ENCODE results near the gene ZNF423. TPM values are rescaled to one million over a fixed set of nuclear protein-coding genes. Genes with fewer than 3 reads are reported as not detected.
A peak's percentile ranks its signal among the peaks of the same experiment; 100 is the strongest.

The ZNF423 gene
- total and polyA plus RNA-seq, 7 donors = 2.3 to 30.7 (median 14.4) TPM

DNA sequence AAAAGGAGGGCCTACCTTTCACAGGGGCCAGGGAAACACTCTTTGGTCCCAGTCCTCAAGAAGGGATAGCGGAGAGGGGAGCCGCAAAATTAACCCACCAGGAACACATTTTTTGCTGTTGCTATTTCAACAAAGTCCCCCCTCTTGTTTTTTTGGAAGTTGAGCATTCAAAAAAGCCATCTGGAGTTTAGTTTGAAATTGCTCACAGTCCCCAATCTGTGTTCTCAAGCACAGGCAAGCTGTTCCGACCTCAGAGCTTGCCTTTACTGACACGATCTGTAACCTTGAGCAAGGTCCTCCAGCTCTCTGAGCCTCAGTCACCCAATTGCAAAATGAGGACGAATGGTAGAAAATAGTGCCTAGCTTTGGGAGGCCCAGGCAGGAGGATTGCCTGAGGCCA lies 131.1 kb downstream of the ZNF423 start:
- H3K36me3 ChIP-seq (ENCODE audit: insufficient read depth in 1 of 2, low read depth in 1 of 2) = peaks cover 0 to 8% of the 10 kb centered on the region in 2 donors
- H3K27me3 ChIP-seq (ENCODE audit: insufficient read depth in 3 of 3, low read length in 2 of 3) = no peaks in the 10 kb centered on the region
- no peaks in the 10 kb centered on the region for H3K9me3 ChIP-seq
- H3K4me3 ChIP-seq = no peak overlapping the region
- H3K27ac ChIP-seq = no peak overlapping the region
- peaks cover 5% of the 10 kb centered on the region for H3K4me1 ChIP-seq
- TF ChIP-seq CTCF (IDR thresholded peaks at IDR 0.05) = no peak
- ATAC-seq = no peak
- intact Hi-C loops (cut with DNase I) = no loop called here
- no peak for DNase-seq
- 94 to 96% (median 96%) methylated on average over 5 of the region's 5 CpGs for WGBS, 3 donors

- DNase-seq = no peak
- intact Hi-C loops (cut with DNase I) = no loop called here
- no peak overlapping the region for H3K4me3 ChIP-seq
- no peak for ATAC-seq
- H3K27me3 ChIP-seq (ENCODE audit: insufficient read depth in 3 of 3, low read length in 2 of 3) = no peaks in the 10 kb centered on the region
- H3K4me1 ChIP-seq = peaks cover 5% of the 10 kb centered on the region
- H3K36me3 ChIP-seq (ENCODE audit: insufficient read depth in 1 of 2, low read depth in 1 of 2) = no peaks in the 10 kb centered on the region
- H3K9me3 ChIP-seq = no peaks in the 10 kb centered on the region
- H3K27ac ChIP-seq = no peak overlapping the region
- WGBS, 3 donors = 38 to 71% (median 39%) methylated on average over 1 of the region's 1 CpG
- TF ChIP-seq CTCF (IDR thresholded peaks at IDR 0.05) = no peak
Observed at GRCh38 chr16:49723310-49723709, 132.6 kb downstream of the ZNF423 start.

- Histone ChIP-seq H3K36me3 (ENCODE audit: insufficient read depth in 1 of 2, low read depth in 1 of 2) (no peaks in the 10 kb centered on the region), H3K27me3 (ENCODE audit: insufficient read depth in 3 of 3, low read length in 2 of 3) (no peaks in the 10 kb centered on the region), H3K27ac (no peak overlapping the region), H3K4me1 (peaks cover 5% of the 10 kb centered on the region), H3K4me3 (no peak overlapping the region), H3K9me3 (no peaks in the 10 kb centered on the region)
- WGBS, 3 donors = 96 to 98% (median 96%) methylated on average over 3 of the region's 3 CpGs
- TF ChIP-seq CTCF (IDR thresholded peaks at IDR 0.05) = no peak
- no peak for ATAC-seq
- intact Hi-C loops (cut with DNase I) = no loop called here
- no peak for DNase-seq
Observed at GRCh38 chr16:49720225-49720624, 135.7 kb downstream of the ZNF423 start.

DNA sequence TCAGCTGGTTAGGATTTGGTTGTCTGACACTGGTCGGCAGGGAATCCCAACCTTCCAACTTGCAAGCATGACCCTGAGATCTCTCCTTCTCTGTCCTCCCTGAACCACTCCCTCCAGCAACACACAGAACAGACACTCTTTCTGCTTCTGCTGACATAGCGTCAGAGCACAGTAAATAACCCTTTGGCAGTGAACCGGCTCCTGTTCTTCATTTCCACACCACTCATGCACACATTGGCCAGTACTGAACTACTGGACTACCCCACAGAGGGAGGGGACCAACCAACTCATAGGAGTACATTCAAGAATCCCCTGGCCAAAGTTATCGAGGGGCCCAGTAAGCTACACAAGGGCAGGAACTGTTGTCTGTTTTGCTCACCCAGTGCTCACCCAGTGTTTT lies 138.2 kb downstream of the ZNF423 start:
- H3K27ac ChIP-seq = no peak overlapping the region
- H3K9me3 ChIP-seq = no peaks in the 10 kb centered on the region
- 56 to 78% (median 61%) methylated on average over 4 of the region's 4 CpGs for WGBS, 3 donors
- peak in 2 of 4 donors; percentile 65 to 68 for ATAC-seq
- intact Hi-C loops (cut with DNase I) = loop anchor here in 1 of 2 donors (10.0 kb wide), 1 partner anchor 57 kb away; no protein-coding TSS in a partner anchor
- no peak for DNase-seq
- no peaks in the 10 kb centered on the region for H3K27me3 ChIP-seq (ENCODE audit: insufficient read depth in 3 of 3, low read length in 2 of 3)
- no peak for TF ChIP-seq CTCF (IDR thresholded peaks at IDR 0.05)
- no peaks in the 10 kb centered on the region for H3K36me3 ChIP-seq (ENCODE audit: insufficient read depth in 1 of 2, low read depth in 1 of 2)
- no peak overlapping the region for H3K4me3 ChIP-seq
- H3K4me1 ChIP-seq = no peaks in the 10 kb centered on the region

- no peaks in the 10 kb centered on the region for H3K9me3 ChIP-seq
- no peak overlapping the region for H3K27ac ChIP-seq
- WGBS, 3 donors = 71 to 83% (median 74%) methylated on average over 12 of the region's 12 CpGs
- no peak for DNase-seq
- no peak for TF ChIP-seq CTCF (IDR thresholded peaks at IDR 0.05)
- no peak for ATAC-seq
- intact Hi-C loops (cut with DNase I) = loop anchor here in 1 of 2 donors (10.0 kb wide), 1 partner anchor 58 kb away; no protein-coding TSS in a partner anchor
- H3K4me1 ChIP-seq = no peaks in the 10 kb centered on the region
- no peaks in the 10 kb centered on the region for H3K27me3 ChIP-seq (ENCODE audit: insufficient read depth in 3 of 3, low read length in 2 of 3)
- H3K4me3 ChIP-seq = no peak overlapping the region
- H3K36me3 ChIP-seq (ENCODE audit: insufficient read depth in 1 of 2, low read depth in 1 of 2) = no peaks in the 10 kb centered on the region
Observed at GRCh38 chr16:49716339-49716934, 139.5 kb downstream of the ZNF423 start.

Measured in psoas muscle (tissue), 8 donors.